Stimulated activated CD4-positive, alpha-beta T cell treated with anti-CD3 and anti-CD28 coated beads, Interleukin-2, amount 100 ng/mL, for 4 hours (primary cell): ENCODE measurements around the gene SREBF1.

Experiments used
- DNase-seq: peaks from one replicate; pipeline ENCODE4 v3.0.0-alpha.2; 2020; ENCODE audit warnings: low read depth

Gene SREBF1

DNA sequence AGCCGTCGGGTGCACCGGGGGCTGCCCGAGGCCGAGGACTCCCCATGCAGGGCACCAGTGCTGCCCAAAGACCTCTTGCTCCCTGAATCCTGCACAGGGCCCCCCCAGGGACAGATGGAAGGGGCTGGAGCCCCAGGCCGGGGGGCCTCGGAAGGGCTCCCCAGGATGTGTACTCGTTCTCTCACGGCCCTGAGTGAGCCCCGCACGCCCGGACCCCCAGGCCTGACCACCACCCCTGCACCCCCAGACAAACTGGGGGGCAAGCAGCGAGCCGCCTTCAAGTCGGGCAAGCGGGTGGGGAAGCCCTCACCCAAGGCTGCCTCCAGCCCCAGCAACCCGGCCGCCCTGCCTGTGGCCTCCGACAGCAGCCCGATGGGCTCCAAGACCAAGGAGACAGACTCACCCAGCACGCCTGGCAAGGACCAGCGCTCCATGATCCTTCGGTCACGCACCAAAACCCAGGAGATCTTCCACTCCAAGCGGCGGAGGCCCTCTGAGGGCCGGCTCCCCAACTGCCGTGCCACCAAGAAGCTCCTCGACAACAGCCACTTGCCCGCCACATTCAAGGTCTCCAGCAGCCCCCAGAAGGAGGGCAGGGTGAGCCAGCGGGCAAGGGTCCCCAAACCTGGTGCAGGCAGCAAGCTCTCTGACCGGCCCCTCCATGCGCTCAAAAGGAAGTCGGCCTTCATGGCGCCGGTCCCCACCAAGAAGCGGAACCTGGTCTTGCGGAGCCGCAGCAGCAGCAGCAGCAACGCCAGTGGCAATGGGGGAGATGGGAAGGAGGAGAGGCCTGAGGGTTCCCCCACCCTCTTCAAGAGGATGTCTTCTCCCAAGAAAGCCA lies 40.6 kb downstream of the SREBF1 start:
- DNase-seq, result no peak

DNA sequence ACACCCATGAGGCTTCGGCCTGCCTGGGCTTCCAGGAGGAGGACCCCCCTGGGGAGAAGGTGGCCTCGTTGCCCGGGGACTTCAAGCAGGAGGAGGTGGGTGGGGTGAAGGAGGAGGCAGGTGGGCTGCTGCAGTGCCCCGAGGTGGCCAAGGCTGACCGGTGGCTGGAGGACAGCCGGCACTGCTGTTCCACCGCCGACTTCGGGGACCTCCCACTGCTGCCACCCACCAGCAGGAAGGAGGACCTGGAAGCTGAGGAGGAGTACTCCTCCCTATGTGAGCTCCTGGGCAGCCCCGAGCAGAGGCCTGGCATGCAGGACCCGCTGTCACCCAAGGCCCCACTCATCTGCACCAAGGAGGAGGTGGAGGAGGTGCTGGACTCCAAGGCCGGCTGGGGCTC lies 41.5 kb downstream of the SREBF1 start:
- no peak for DNase-seq

DNA sequence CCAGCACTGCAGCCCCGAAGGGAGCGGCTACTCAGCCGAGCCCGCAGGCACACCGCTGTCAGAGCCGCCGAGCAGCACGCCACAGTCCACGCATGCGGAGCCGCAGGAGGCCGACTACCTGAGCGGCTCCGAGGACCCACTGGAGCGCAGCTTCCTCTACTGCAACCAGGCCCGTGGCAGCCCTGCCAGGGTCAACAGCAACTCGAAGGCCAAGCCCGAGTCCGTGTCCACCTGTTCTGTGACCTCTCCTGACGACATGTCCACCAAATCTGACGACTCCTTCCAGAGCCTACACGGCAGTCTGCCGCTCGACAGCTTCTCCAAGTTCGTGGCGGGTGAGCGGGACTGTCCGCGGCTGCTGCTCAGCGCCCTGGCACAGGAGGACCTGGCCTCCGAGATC lies 42.4 kb downstream of the SREBF1 start:
- DNase-seq, result no peak

DNA sequence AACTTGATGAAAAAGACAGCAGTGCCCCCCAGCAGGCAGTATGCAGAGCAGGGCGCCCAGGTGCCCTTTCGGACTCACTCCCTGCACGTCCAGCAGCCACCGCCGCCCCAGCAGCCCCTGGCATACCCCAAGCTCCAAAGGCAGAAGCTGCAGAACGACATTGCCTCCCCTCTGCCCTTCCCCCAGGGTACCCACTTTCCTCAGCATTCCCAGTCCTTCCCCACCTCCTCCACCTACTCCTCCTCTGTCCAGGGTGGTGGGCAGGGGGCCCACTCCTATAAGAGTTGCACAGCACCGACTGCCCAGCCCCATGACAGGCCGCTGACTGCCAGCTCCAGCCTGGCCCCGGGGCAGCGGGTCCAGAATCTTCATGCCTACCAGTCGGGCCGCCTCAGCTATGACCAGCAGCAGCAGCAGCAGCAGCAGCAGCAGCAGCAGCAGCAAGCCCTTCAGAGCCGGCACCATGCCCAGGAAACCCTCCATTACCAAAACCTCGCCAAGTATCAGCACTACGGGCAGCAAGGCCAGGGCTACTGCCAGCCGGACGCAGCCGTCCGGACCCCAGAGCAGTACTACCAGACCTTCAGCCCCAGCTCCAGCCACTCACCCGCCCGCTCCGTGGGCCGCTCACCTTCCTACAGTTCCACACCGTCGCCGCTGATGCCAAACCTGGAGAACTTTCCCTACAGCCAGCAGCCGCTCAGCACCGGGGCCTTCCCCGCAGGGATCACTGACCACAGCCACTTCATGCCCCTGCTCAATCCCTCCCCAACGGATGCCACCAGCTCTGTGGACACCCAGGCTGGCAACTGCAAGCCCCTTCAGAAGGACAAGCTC lies 43.2 kb downstream of the SREBF1 start:
- DNase-seq, result no peak

DNA sequence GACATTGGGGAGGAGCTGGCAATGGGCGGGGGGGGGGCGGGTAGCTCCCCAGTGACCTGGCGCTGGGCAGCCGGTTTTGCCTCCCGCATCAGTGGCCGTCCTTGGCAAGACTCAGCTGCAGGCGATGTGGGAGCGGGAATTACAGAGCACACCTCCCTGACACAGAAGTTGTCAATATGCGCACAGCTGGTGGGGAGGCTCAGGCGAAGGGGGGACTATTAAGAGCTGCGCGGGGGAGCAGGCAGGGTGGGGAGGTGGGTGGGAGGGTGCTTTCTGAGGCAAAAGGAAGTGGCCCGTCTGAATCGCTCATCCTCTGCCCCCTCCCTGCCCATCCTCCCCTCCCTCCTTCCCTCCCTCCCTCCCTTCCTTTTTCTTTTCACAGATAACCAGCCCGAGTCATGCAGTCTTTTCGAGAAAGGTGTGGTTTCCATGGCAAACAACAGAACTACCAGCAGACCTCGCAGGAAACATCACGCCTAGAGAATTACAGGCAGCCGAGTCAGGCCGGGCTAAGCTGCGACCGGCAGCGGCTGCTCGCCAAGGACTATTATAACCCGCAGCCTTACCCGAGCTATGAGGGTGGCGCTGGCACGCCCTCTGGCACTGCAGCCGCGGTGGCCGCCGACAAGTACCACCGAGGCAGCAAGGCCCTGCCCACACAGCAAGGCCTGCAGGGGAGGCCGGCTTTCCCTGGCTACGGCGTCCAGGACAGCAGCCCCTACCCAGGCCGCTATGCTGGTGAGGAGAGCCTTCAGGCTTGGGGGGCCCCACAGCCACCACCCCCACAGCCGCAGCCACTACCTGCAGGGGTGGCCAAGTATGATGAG lies 44.0 kb downstream of the SREBF1 start:
- DNase-seq, result no peak

DNA sequence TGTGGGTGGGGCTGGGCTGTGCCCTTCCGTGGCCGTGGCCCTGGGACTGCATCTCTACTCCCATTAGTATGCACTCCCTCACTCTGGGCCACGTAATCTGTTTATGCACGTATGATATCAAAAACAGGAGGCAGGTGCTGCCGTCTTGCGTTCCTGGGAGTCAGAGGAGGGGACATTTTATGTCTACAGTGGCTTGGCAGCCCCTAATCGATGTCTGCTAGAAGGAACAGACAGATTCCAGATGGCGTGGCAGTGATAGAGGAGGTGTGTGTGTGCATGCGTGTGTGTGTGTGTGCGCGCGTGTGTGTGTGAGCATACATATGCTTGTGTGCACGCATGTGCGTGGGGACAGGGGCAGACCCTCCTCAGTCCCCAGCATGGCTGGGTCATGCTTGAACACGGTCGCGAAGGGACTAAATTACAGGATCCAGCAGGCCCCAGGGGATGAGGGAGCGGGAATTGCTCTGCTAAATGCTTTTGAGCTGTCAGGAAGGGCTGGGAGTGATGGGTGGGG lies 44.7 kb downstream of the SREBF1 start:
- no peak for DNase-seq

DNA sequence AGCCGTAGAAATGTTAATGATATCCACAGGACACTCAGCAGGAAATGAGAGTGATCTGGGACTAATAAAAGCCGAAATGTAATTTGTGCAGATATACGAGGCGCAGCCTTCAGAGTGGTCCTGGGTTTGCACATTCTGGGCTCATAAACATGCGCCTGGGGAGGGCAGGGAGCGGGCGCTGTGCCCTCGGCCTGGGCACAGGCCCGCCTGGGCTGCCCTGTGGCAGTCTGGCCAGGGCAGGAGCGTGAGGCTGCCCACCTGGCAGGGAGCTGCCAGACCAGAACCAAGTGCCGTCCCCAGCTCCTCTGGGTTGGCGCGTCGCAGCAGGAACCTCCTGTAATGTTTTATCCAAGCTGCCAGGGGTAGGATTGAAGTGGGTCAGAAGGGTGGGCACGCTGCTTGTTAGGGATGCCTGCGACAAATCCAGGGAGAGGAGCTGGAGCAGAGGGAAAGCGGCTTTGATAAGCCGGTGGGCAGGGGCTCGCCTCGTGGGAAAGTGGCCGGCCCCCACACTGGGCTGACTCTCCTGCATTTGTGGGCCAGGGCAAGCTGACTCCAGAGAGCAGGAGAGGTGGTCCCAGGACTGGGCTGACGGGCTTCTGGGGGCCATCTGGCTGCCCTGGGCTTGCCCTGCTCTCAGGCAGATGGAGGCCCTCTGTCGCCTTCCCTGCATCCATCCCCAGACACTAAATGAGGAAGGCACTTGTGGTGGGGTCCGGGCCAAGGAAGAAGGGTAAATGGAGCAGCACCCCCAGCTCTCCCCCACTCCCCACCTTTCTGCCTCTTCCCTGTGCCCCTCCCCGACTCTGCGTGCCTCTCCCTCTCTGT lies 45.9 kb downstream of the SREBF1 start:
- DNase-seq, result no peak

DNA sequence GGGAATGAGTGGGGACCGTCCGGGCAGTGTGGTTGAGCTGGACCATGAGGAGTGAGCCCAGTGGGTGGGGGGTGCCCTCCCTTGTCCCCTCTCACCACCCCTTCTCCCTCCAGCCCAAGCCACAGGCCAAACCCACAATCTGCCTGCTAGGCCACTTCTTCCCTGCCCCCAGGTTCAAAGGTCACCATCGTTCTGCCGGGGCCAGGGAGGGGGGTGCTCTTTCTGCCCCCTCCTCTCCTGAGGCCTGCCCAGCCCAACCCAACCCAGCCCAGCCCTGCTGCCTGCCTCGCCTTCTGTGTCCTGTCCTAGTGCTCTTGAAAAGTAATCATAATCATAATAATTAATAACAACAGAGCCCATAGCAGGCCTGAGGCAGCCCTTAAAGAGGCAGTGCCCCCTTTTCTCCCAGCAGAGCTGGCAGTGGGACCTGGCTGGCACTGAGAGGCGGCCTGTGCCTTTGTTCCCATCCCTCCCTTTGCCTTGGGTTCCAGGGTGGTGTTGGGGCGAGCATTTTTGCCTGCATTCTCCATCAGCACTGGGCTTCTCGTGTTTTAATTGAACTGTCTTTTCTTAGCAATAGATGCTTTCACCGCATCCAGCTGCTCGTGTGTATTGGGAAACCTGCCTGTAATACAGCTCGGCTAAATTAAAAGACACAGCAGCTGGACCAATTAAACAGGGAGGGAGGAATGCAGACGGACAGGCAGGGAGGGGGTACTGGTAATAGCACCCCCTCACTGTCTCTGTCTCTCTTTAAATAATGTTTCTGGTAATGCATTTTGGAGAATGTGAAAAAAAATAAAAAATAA lies 46.8 kb downstream of the SREBF1 start:
- no peak for DNase-seq

DNA sequence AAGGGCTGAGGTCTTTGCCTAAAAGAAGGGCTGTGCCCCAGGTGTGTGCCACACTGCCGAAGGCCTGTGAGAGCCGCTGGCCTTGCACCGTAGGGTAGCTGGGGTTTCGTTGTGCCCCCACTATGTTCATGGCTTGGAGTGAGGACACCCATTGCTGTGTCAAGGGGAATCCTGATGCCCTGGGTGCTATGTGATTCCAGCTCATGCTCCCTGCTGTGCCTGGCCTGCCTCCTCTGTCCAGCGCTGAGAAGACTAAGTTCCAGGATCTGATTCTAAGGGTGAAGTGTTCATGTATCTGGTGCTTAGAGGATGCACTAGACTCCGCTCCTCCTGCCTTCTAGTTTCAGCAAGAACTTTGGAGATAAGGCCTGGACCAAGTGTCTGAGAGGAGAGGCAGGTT lies 47.4 kb downstream of the SREBF1 start:
- no peak for DNase-seq

DNA sequence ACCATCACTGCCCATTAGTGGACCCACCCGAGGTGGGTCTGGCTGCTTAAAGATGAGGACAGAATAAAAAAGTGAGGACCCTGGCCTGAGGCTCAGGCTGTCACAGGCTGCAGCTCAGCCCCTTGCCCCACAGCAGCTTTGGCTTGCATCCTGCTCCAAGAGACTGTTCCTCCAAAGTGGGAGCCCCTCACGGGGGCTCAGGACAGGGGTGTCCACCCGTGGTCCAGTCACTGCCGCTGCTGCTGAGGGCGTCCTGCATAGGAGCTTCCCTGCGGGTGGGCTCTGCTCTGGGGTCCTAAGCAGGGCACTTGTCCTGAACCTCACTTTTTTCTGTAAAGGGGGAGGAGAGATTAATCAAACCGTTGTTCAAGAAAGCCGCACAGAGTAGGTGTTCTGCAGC lies 47.8 kb downstream of the SREBF1 start:
- DNase-seq, result no peak

DNA sequence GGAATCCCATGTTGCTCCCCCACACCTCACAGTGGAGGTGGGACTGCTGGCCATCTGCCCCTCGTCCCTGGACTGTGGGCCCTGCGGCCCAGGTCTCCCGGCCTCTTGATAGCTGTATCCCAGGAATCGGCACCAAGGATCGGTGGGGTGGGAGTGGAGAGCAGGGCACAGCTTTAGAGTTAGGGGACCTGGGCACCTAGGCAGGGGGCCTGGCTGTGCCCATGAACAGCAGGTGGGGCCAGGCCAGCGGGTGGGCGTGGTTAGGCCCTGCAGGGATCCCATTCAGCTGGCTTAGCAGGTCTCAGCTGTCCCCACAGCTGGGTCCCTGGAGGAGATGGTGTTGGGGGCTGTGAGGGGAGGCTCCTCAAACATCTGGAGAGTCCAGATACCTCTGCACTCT lies 49.2 kb downstream of the SREBF1 start:
- DNase-seq, result no peak

DNA sequence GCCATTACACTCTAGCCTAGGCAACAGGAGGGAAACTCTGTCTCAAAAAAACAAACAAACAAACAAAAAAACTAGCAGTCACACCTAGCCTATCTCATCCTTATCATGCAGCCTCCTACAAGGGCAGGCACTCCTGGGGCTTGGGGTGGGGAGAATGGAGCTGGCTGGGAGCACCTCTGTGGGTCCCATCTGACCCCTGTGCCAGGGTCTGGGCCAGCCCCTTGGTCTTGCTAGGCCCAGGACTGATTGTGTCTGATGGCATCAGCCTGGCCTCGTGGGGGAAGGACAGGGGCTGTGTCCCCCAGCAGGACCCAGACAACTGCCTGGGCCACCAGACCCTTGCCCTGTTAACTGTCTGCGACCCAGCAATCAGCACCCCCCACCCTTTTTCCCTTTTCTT lies 49.8 kb downstream of the SREBF1 start:
- no peak for DNase-seq

DNA sequence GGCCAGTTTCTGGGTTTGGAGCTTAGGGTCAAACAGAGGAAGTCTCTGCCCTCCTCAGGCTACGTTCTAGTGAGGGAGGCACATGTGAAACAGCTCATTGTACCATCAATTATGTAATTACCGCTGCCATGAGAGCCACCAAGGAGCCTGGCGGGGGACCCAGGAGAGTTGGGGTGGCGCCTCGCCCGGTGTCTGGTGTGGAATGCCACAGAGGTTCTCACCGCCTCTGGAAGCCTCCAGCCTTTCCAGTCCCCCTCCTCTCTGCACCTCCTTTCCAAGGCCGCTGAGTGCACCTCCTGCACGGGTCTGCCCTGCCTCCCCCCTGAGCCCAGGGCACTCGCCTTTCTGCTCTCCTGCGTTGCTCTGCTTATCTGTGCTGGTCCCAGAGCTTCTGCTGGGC lies 51.4 kb downstream of the SREBF1 start:
- DNase-seq, result no peak

DNA sequence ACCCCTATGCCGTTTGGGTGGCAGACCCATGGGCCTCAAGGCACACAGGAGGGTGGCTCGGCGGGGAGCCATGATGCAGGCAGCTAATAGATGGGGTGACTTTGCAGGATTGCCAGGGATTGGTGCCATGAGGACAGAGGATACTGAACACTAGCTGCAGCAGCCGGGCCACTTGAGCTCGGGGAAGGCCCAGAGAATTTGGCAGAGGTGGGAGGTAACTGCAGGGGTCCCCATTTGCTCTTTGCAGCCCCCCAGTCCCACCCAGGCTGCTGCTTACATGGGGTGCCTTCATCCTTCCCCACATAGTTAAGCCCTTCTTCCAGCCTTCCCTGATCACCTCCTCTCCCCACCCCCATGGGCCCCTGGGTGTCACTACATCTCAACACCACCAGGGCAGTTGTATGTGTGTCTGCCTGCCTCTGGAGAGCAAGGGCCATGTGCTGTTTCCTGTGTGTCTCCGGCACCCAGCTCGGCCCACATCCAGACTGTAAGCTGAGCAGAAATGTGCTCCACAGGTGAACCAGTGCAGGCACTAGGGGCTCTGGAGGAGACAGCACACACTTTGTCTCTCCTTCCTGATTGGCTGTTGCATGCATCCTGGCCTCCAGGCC lies 52.0 kb downstream of the SREBF1 start:
- no peak for DNase-seq

DNA sequence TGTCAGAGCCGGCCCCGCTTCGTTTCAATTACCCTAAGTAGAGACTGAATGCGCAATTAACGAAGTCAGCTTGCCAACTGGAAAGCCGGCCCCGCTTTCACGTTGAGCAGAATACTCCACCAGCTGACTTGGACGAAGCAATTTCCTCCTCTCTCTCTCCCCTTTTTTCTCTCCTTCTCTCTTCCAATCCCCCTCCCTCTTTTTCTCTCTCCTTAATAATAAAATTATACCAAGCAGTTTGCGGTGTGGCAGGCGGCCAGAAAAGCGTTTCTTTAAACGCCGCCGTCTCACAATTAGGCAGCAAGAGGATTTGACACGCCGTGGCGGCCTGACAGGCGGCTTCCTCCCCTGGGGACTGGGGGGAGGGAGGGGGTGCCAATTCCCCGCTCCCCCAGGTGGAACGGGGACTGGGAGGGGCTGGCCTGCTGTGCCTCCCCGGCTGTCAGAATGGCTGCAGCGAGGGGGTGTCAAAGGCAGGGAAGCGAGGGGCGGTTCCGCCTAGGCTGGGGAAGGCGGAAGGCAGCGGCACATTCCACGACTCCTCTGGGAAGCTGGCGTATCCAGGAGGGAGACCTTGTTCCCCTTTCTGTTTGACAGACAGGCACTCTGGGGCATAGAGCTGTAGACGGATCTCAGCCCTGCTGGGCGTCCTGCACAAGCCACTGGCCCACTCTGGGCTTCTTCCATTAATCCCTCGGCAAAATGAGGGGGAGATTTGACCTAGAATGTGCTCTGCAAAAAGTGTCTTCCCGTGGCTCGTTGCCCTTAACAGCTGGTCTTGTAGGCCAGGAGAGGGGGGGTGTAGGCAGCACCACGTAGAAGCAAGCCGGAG lies 52.7 kb downstream of the SREBF1 start:
- DNase-seq, result no peak

DNA sequence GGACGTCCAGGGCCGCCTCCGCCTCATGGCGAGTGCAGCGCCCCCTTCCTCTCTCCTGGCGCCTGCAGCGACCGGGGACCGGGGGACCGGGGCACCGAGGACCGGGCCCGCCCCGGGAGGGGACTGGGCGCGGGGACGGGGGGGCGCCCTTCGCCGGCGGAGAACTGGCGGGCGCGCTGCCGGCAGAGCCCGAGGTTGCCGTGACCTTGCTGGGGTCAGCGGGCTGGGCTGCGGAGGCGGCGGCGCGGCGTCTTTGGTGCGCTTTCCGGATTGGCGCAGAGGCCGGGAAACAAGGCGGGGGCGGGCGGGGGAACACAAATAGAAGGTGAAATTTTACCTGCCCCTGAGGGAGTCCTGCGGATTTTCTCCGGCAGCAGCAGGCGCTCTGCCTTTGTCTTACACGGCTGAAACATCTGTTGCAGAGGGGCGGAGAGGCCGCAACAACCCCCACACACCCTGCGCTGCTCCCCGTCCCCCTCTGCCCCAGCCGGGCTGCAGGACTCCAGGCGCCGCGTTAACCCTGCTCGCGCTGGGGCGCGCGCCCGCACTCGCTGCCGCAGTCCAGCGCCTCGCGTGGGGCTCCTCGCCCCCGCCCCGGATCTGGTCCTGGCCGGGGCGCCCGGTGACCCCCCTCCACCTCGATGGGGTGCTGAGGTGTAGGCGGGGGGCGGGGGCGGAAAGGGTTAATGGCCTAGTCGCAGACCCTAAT lies 53.5 kb downstream of the SREBF1 start:
- DNase-seq, result peak; percentile 22

DNA sequence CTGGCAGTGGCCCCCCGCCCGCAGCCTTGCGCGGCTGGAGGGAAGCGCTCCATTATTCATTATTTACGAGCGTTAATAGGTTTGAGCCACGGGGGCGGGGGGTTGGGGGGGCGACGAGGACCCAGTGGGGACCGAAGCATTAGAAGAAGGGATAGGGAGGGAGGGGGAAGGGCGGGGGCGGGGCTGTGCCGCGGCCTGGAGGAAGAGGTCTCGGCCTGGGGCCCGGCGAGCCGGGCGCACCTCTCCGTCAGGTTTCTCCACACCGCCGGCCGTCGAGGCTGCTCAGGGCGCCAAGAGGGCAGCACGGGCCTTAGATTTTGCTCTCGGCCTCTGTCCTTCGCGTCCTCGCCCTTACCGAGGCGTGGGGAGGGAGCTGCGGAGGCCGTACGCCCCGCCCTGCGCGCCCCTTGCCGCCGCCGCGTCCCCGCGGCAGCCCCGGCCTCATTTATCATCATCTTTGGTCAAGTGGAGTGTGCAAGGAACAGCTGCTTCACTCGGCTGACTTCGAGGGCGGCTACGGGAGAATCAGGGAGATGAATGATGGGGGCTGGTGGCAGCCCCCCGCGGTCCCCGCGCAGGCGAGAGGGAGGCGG lies 54.2 kb downstream of the SREBF1 start:
- no peak for DNase-seq
